GM12878 (cell line): Measurements from ENCODE around the gene ADPRHL1. TPM values are rescaled to one million over a fixed set of nuclear protein-coding genes. Genes with fewer than 3 reads are reported as not detected.

Experiments used
- ATAC-seq: fragments of 200-7000 bp; cut with Tn5 transposase; 3 replicates; pipeline ENCODE4 v1.9.1; 2020; ENCODE audit warnings: mild to moderate bottlenecking, moderate library complexity
- BruUV-seq: library from RNA; stranded (reverse); fragments of 400-500 nt; replicated peaks from 2 replicates; lab custom pipeline; 2021; lab: Mats Ljungman, UMichigan
- CTCF ChIA-PET: fragments of 300-600 bp; sonication (Branson Sonifier 250); formaldehyde crosslinking; extraction: SDS; loops from one replicate; lab custom pipeline; 2021; ENCODE audit warnings: inconsistent platforms; lab: Yijun Ruan, JAX
- POLR2A ChIA-PET: fragments of 350-600 bp; formaldehyde crosslinking; extraction: SDS; loops from one replicate; lab custom pipeline; 2021; ENCODE audit warnings: inconsistent platforms; lab: Charles Lee
- RAD21 ChIA-PET: fragments of 300-600 bp; sonication (Branson Sonifier 250); formaldehyde crosslinking; loops from one replicate; lab custom pipeline; 2023; ENCODE audit warnings: antibody characterized with exemption; ENCODE audit not compliant: unreplicated experiment; lab: Charles Lee
- SMC1A ChIA-PET: fragments of 300-600 bp; sonication (Branson Sonifier 250); formaldehyde crosslinking; loops from one replicate; lab custom pipeline; 2023; ENCODE audit not compliant: unreplicated experiment, uncharacterized antibody; lab: Charles Lee
- DNase-seq: peaks from one replicate; pipeline ENCODE4 v3.0.0-alpha.2; 2011; ENCODE audit warnings: low read depth, low spot score
- FAIRE-seq: peaks from 3 replicates; lab custom pipeline; 2011; peaks lifted over from hg19 to GRCh38; lab: Jason Lieb, UNC
- H2AFZ ChIP-seq: 2 replicates; pipeline ENCODE4 v1.6.0; 2011; ENCODE audit warnings: low read depth, low read length, control low read depth; ENCODE audit not compliant: control insufficient read depth
- H3K27ac ChIP-seq: 2 replicates; pipeline ENCODE4 v1.5.1; 2011; ENCODE audit warnings: control low read depth; ENCODE audit not compliant: control insufficient read depth, insufficient read depth
- H3K27me3 ChIP-seq, 2 experiments: replicated peaks in 1 of 2; 2 replicates each; pipeline versions ENCODE4 v1.6.0 to v1.6.1; 2011; ENCODE audit warnings: low read length in 1 of 2; ENCODE audit not compliant: control insufficient read depth in 2 of 2, insufficient read depth in 2 of 2
- H3K36me3 ChIP-seq, 2 experiments: 2 replicates each; pipeline ENCODE4 v1.5.1; 2011; ENCODE audit warnings: low read length in 1 of 2; ENCODE audit not compliant: control insufficient read depth in 2 of 2, insufficient read depth in 2 of 2
- H3K4me1 ChIP-seq: 2 replicates; pipeline ENCODE4 v1.6.1; 2011; ENCODE audit warnings: mild to moderate bottlenecking, low read length, moderate library complexity, mixed read lengths; ENCODE audit not compliant: control insufficient read depth, insufficient read depth
- H3K4me2 ChIP-seq: 2 replicates; pipeline ENCODE4 v1.6.0; 2011; ENCODE audit warnings: control low read depth; ENCODE audit not compliant: control insufficient read depth, insufficient read depth
- H3K4me3 ChIP-seq: fragments of 200-600 bp; sonication (generic); 2 replicates; pipeline ENCODE4 v1.5.1; 2016
- H3K79me2 ChIP-seq: 2 replicates; pipeline ENCODE4 v1.6.0; 2011; ENCODE audit warnings: low read length; ENCODE audit not compliant: control insufficient read depth, insufficient read depth
- H3K9ac ChIP-seq: 2 replicates; pipeline ENCODE4 v1.8.0; 2011; ENCODE audit warnings: low read length, control low read depth, mixed read lengths; ENCODE audit not compliant: control insufficient read depth, insufficient read depth
- H3K9me3 ChIP-seq: replicated peaks from 3 replicates; pipeline ENCODE4 v1.5.1; 2011; ENCODE audit warnings: mild to moderate bottlenecking, low read length; ENCODE audit not compliant: control insufficient read depth, insufficient read depth
- H4K20me1 ChIP-seq: 2 replicates; pipeline ENCODE4 v1.6.0; 2011; ENCODE audit not compliant: control insufficient read depth, insufficient read depth
- E2F4 ChIP-seq: IDR thresholded peaks from 2 replicates; pipeline ENCODE4 v1.6.1; 2012; ENCODE audit warnings: low read depth, low read length, improper control_type of control experiment
- E2F8 ChIP-seq: fragments of 450-650 bp; IDR thresholded peaks from 2 replicates; pipeline ENCODE4 v1.6.1; 2018; ENCODE audit warnings: mild to moderate bottlenecking, low read depth, moderate library complexity; ENCODE audit not compliant: partially characterized antibody
- EP300 ChIP-seq, 2 experiments: fragments of 150-350 bp in 1 of 2; IDR thresholded peaks; 2 replicates each; pipeline ENCODE4 v1.6.1; 2011 to 2012; ENCODE audit warnings: low read depth in 2 of 2, low read length in 2 of 2, borderline replicate concordance in 1 of 2, improper control_type of control experiment in 1 of 2, inconsistent platforms in 1 of 2; ENCODE audit not compliant: control insufficient read depth in 1 of 2
- NFYB ChIP-seq: IDR thresholded peaks from 2 replicates; pipeline ENCODE4 v1.6.1; 2011; ENCODE audit warnings: low read depth, mild to moderate bottlenecking, low read length, improper control_type of control experiment, moderate library complexity; ENCODE audit not compliant: insufficient read depth
- NR2C1 ChIP-seq: fragments of 450-650 bp; IDR thresholded peaks from 2 replicates; pipeline ENCODE4 v1.6.1; 2017; ENCODE audit warnings: antibody characterized with exemption, mild to moderate bottlenecking, moderate library complexity
- PAX8 ChIP-seq: fragments of 450-650 bp; IDR thresholded peaks from 2 replicates; pipeline ENCODE4 v1.6.1; 2017; ENCODE audit warnings: mild to moderate bottlenecking, moderate library complexity
- RELB ChIP-seq: fragments of 450-650 bp; IDR thresholded peaks from 2 replicates; pipeline ENCODE4 v1.6.1; 2017; ENCODE audit warnings: low read depth, mild to moderate bottlenecking, moderate library complexity
- WGBS: methylation state at CpG from one replicate; pipeline ENCODE4 v1.1.6; 2016; ENCODE audit warnings: low lambda C conversion rate; ENCODE audit not compliant: insufficient replicate concordance, insufficient coverage; ENCODE audit errors: missing lambda C conversion rate; 5-methylcytosine and 5-hydroxymethylcytosine counted together
- in situ Hi-C: fragments of 300-500 bp; cut with MboI; formaldehyde crosslinking; loops from 9 replicates; pipeline ENCODE4 v1.14.3; 2018; ENCODE audit warnings: mixed read lengths
- intact Hi-C: fragments of 100-400 bp; cut with micrococcal nuclease; formaldehyde crosslinking; loops from one replicate; pipeline ENCODE4 v1.14.2; 2022; ENCODE audit not compliant: unreplicated experiment
- polyA plus RNA-seq, 11 experiments: library from polyadenylated mRNA; depleted of rRNA in 4 of 11; unstranded in 6 of 11; stranded (reverse) in 5 of 11; fragments of >200 nt; fragmentation: Nextera tagmentation in 4 of 11; fragmentation: Illumina TruSeq in 1 of 11; extraction: Ambion mirVana in 4 of 11; extraction: Trizol in 1 of 11; gene quantifications; 1 replicate in 1 of 11; 2 replicates in 10 of 11; pipeline versions ENCODE4 v1.2.1 to v1.2.3, GENCODE V29; 2011 to 2016; ENCODE audit warnings: inconsistent platforms in 2 of 11, missing spikeins in 2 of 11, low read depth in 1 of 11
- total RNA-seq, 4 experiments: library from RNA; depleted of rRNA in 3 of 4; stranded (reverse); fragments of >200 nt in 3 of 4; fragmentation: Illumina TruSeq in 1 of 4; extraction: Trizol in 1 of 4; gene quantifications; 2 replicates each; pipeline versions ENCODE4 v1.2.1 to v1.2.3, GENCODE V29; 2013 to 2021

ADPRHL1 gene
- total and polyA plus RNA-seq, 10 of the 15 experiments (the other 5 are each of a cell fraction or from before 2014, with no cell fraction given): 0.05 to 1.9 (median 1.0) TPM

GRCh38 chr13:113489171-113489548 lies 35.9 kb upstream of the ADPRHL1 start:
- FAIRE-seq (no peak), ATAC-seq (no peak), DNase-seq (no peak)
- ChIA-PET SMC1A (interaction anchor here (1.3 to 3.3 kb wide), 2 partner anchors 8 to 73 kb away, joined by 4 to 21 read pairs; no protein-coding TSS in a partner anchor), RAD21 (interaction anchor here (0.6 to 1.6 kb wide), 2 partner anchors 73 to 825 kb away, joined by 3 to 5 read pairs; no protein-coding TSS in a partner anchor), POLR2A (interaction anchor here (0.6 to 0.8 kb wide), 2 partner anchors 11 to 22 kb away, joined by 3 to 4 read pairs; no protein-coding TSS in a partner anchor), CTCF (interaction anchor here (1.0 to 2.0 kb wide), 4 partner anchors 8 to 72 kb away, joined by 4 to 6 read pairs (median 5); no protein-coding TSS in a partner anchor)
- BruUV-seq: no TSS peak
- H3K27ac ChIP-seq: peak overlapping the region; percentile 13
- intact Hi-C loops: no loop called here
- H3K79me2 ChIP-seq: peaks cover 78% of the 10 kb centered on the region
- peak overlapping the region; percentile 75 for H3K9ac ChIP-seq
- H4K20me1 ChIP-seq: no peaks in the 10 kb centered on the region
- 65% methylated on average over 8 of the region's 8 CpGs for WGBS
- no peaks in the 10 kb centered on the region for H3K27me3 ChIP-seq
- no peak overlapping the region for H2AFZ ChIP-seq
- in situ Hi-C loops: no loop called here
- peak overlapping the region; percentile 68 for H3K4me3 ChIP-seq
- H3K4me1 ChIP-seq: peaks cover 24% of the 10 kb centered on the region
- no peaks in the 10 kb centered on the region for H3K9me3 ChIP-seq
- TF ChIP-seq E2F8: no peak
- no peak for TF ChIP-seq E2F4
- TF ChIP-seq RELB: no peak
- TF ChIP-seq NR2C1: no peak
- no peak for TF ChIP-seq NFYB
- TF ChIP-seq PAX8: no peak
- TF ChIP-seq EP300 (IDR thresholded peaks at IDR 0.05; ENCODE audit: borderline replicate concordance in 1 of 2, control insufficient read depth in 1 of 2, low read depth in 2 of 2, low read length in 2 of 2): no peak
- H3K4me2 ChIP-seq: peak overlapping the region; percentile 87
- no peaks in the 10 kb centered on the region; a peak in 1 of 4 replicates for H3K36me3 ChIP-seq
